PC-3 (cell line): ENCODE measurements around the gene N4BP2L2. TPM values are rescaled to one million over a fixed set of nuclear protein-coding genes. Genes with fewer than 3 reads are reported as not detected.

Experiments
- ATAC-seq: fragments of 200-7000 bp; cut with Tn5 transposase; 2 replicates; pipeline ENCODE4 v1.9.1; 2020; ENCODE audit warnings: mild to moderate bottlenecking, moderate library complexity
- Bru-seq: library from RNA; stranded (reverse); fragments of 400-500 nt; gene quantifications from one replicate; lab custom pipeline; 2021; lab: Mats Ljungman, UMichigan
- BruChase-seq, 2 experiments: library from RNA; stranded (reverse); fragments of 400-500 nt; gene quantifications; one replicate each; lab custom pipeline; 2021; lab: Mats Ljungman, UMichigan
- BruUV-seq: library from RNA; stranded (reverse); fragments of 400-500 nt; replicated peaks from 2 replicates; lab custom pipeline; 2021; lab: Mats Ljungman, UMichigan
- CTCF ChIA-PET: fragments of 300-600 bp; sonication (Branson Sonifier 250); formaldehyde crosslinking; loops from one replicate; lab custom pipeline; 2022; ENCODE audit warnings: antibody characterized with exemption; lab: Charles Lee
- POLR2A ChIA-PET: fragments of 300-600 bp; sonication (Branson Sonifier 250); formaldehyde crosslinking; loops from one replicate; lab custom pipeline; 2022; ENCODE audit warnings: antibody characterized with exemption; ENCODE audit not compliant: unreplicated experiment; lab: Charles Lee
- DNase-seq: peaks from one replicate; pipeline ENCODE4 v3.0.0-alpha.2; 2015
- H2AFZ ChIP-seq: fragments of 300-600 bp; sonication (generic); 2 replicates; pipeline ENCODE4 v1.6.0; 2016; ENCODE audit warnings: antibody characterized with exemption, low read length
- H3F3A ChIP-seq: fragments of 300-600 bp; sonication (generic); one replicate; pipeline ENCODE4 v1.6.0; 2017; ENCODE audit warnings: antibody characterized with exemption, low read length, control low read depth, mild to moderate bottlenecking; ENCODE audit not compliant: unreplicated experiment
- H3K27ac ChIP-seq: fragments of 300-600 bp; sonication (generic); 2 replicates; pipeline ENCODE4 v1.5.1; 2016; ENCODE audit warnings: mild to moderate bottlenecking, low read length
- H3K27me3 ChIP-seq: fragments of 300-600 bp; sonication (generic); 2 replicates; pipeline ENCODE4 v1.6.1; 2016; ENCODE audit warnings: low read length, mixed read lengths
- H3K36me3 ChIP-seq: fragments of 300-600 bp; sonication (generic); 2 replicates; pipeline ENCODE4 v1.6.1; 2016; ENCODE audit warnings: low read depth, mixed run types, low read length, mixed read lengths
- H3K4me1 ChIP-seq: fragments of 300-600 bp; sonication (generic); 2 replicates; pipeline ENCODE4 v1.5.1; 2016; ENCODE audit warnings: low read length; ENCODE audit not compliant: insufficient read depth
- H3K4me2 ChIP-seq: fragments of 300-600 bp; sonication (generic); 2 replicates; pipeline ENCODE4 v1.6.0; 2016; ENCODE audit warnings: low read length
- H3K4me3 ChIP-seq: fragments of 300-600 bp; sonication (generic); 2 replicates; pipeline ENCODE4 v1.5.1; 2016; ENCODE audit warnings: mild to moderate bottlenecking, low read length, mixed read lengths
- H3K79me2 ChIP-seq: fragments of 300-600 bp; sonication (generic); 2 replicates; pipeline ENCODE4 v1.6.1; 2017; ENCODE audit warnings: low read length, mixed read lengths
- H3K9ac ChIP-seq: fragments of 300-600 bp; sonication (generic); 2 replicates; pipeline ENCODE4 v1.6.0; 2016; ENCODE audit warnings: mild to moderate bottlenecking, low read length
- H3K9me2 ChIP-seq: fragments of 300-600 bp; sonication (generic); replicated peaks from 2 replicates; pipeline ENCODE4 v1.6.1; 2016; ENCODE audit warnings: mixed run types, low read length, mixed read lengths
- H3K9me3 ChIP-seq: fragments of 300-600 bp; sonication (generic); 2 replicates; pipeline ENCODE4 v1.6.1; 2016; ENCODE audit warnings: low read length, mixed read lengths
- H4K20me1 ChIP-seq: fragments of 300-600 bp; sonication (generic); 2 replicates; pipeline ENCODE4 v1.6.1; 2016; ENCODE audit warnings: low read length, mixed read lengths
- CTCF ChIP-seq: fragments of 300-600 bp; sonication (generic); conservative IDR thresholded peaks from 2 replicates; pipeline ENCODE4 v1.5.1; 2017; ENCODE audit warnings: antibody characterized with exemption, low read depth, mild to moderate bottlenecking, low read length
- EZH2 ChIP-seq: fragments of 300-600 bp; sonication (generic); IDR thresholded peaks from one replicate; pipeline ENCODE4 v1.6.1; 2017; ENCODE audit warnings: antibody characterized with exemption, mild to moderate bottlenecking, low read length; ENCODE audit not compliant: unreplicated experiment
- EZH2phosphoT487 ChIP-seq: fragments of 300-600 bp; sonication (generic); IDR thresholded peaks from 2 replicates; pipeline ENCODE4 v1.6.1; 2018; ENCODE audit warnings: mild to moderate bottlenecking, antibody characterized with exemption, low read length, borderline replicate concordance
- intact Hi-C: fragments of 100-400 bp; cut with micrococcal nuclease; formaldehyde crosslinking; loops from 2 replicates; pipeline ENCODE4 v1.9.0; 2023
- long read RNA-seq: library from polyadenylated mRNA; unstranded; transcript quantifications from one replicate; pipeline ENCODE4 v2.0.0, GENCODE V29; 2021; ENCODE audit not compliant: unreplicated experiment
- total RNA-seq: library from RNA; depleted of rRNA; stranded (reverse); fragments of >200 nt; gene quantifications from 2 replicates; pipeline ENCODE4 v1.2.3, GENCODE V29; 2014; rRNA removed

N4BP2L2 gene
- 31.7 and 51.4 TPM in 2 replicates for total RNA-seq
- percentile 84 among the genes with signal in this experiment for Bru-seq, nascent RNA
- percentile 87 among the genes with signal in this experiment for BruChase-seq, experiment 1, labeled RNA remaining after a 6-hour chase
- BruChase-seq, experiment 2, labeled RNA remaining after a 2-hour chase: percentile 94 among the genes with signal in this experiment
- long read RNA-seq, full-length matches to known transcripts: 35 of 145 reads
- long read RNA-seq, partial matches to known transcripts: 46 of 145 reads
- long read RNA-seq, other reads (novel, unspliced or antisense): 64 of 145 reads

DNA sequence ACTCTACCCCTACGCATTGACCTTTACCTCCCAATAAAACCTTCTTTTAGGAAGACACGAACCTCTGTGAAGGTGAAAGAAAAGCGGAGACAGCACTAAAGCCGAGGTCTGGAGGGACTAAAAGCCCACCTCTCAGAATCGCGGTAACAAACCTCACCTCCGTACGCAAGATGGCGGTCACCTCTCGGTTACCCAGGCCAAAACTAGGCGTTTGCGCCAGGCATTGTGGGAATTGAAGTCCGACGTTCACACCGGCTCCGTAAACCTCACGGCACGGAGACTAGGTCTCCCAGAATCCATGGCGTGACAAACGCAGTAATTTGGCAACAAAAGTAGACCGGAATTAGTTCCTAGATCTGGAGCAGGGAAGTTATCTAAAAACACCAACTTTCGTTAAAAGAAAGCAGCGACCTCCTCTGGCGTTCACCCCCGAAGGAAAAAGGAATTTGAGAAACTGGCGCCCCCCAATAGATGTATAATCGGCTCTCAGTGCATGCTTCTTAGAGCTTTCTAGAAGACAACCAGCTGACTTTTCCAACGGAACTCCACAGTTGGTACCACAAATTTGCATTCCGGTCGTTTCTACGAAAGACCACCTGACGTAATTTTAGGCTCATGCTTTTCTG is at the start of gene N4BP2L2:
Gene N4BP2L2, minus strand, starts transcription at position 175 of the 626 bp plus-strand sequence. CDS start 1,768 bp downstream, outside the sequence.
- peak within 1 kb of the TSS; percentile 88 for H3K9ac ChIP-seq
- ATAC-seq: peak; percentile 99
- CTCF ChIA-PET: interaction anchor here (0.7 kb wide), 1 partner anchor 342 kb away, joined by 8 read pairs; no protein-coding TSS in a partner anchor
- H3K9me2 ChIP-seq: no peaks in the 10 kb centered on the region
- no peaks in the 10 kb centered on the region for H3K27me3 ChIP-seq
- peak; percentile 95 for DNase-seq
- intact Hi-C loops: loop anchor here (5.0 kb wide), 2 partner anchors 104 to 221 kb away; partner anchors contain the start of genes BRCA2 and ZAR1L
- BruUV-seq: no TSS peak
- TF ChIP-seq CTCF (peak; percentile 45; the same call in 1 of the 2 replicates), EZH2 (no peak), EZH2phosphoT487 (no peak)
- peak within 1 kb of the TSS; percentile 91 for H3K4me2 ChIP-seq
- no peaks in the 10 kb centered on the region for H4K20me1 ChIP-seq
- peak within 1 kb of the TSS; percentile 96 for H2AFZ ChIP-seq
- POLR2A ChIA-PET: no interaction called here
- peaks cover 20% of the 10 kb centered on the region; the same call in 1 of the 2 replicates for H3K4me1 ChIP-seq
- peak within 1 kb of the TSS; percentile 85 for H3K4me3 ChIP-seq
- H3F3A ChIP-seq: no peaks in the 10 kb centered on the region
- H3K79me2 ChIP-seq: peaks cover 48% of the 10 kb centered on the region
- H3K9me3 ChIP-seq: no peaks in the 10 kb centered on the region
- H3K27ac ChIP-seq: peak within 1 kb of the TSS; percentile 65
- peaks cover 24% of the 10 kb centered on the region for H3K36me3 ChIP-seq

DNA sequence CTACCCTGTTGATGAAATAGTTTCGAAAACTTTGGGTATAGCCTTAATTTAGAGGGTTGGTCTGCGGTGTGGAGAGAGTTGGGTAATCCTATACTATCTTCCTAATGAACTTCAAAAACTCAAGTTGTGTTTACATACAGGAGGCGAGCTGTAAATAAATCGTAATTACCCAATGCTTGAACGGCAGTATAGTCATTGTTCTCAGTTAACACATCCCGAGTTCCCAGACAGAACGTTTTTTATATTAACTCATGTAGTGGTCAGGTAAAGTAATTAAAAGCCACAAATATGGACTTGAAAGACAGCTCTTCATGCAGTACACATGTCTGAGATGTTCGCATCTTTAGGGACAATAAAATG is 49.2 kb upstream of the N4BP2L2 start:
- Histone ChIP-seq H3K79me2 (peaks cover 57% of the 10 kb centered on the region), H3F3A (no peaks in the 10 kb centered on the region), H3K36me3 (no peaks in the 10 kb centered on the region), H4K20me1 (peaks cover 32% of the 10 kb centered on the region), H3K9me3 (no peaks in the 10 kb centered on the region), H2AFZ (peak overlapping the region; percentile 74), H3K9me2 (no peaks in the 10 kb centered on the region), H3K4me3 (peak overlapping the region; percentile 96), H3K27me3 (no peaks in the 10 kb centered on the region), H3K27ac (peak overlapping the region; percentile 62), H3K4me1 (peaks cover 23% of the 10 kb centered on the region), H3K4me2 (peak overlapping the region; percentile 86), H3K9ac (peak overlapping the region; percentile 78)
- POLR2A ChIA-PET: interaction anchor here (0.6 to 0.7 kb wide), 2 partner anchors 48 to 238 kb away, joined by 3 to 8 read pairs; no protein-coding TSS in a partner anchor
- DNase-seq: peak; percentile 21
- TSS peak; percentile 64 for BruUV-seq
- ATAC-seq: no peak; the same call in 1 of the 2 replicates
- TF ChIP-seq CTCF (no peak), EZH2phosphoT487 (no peak), EZH2 (no peak)
- intact Hi-C loops: loop anchor here (10.0 kb wide), 3 partner anchors 327 to 1137 kb away; partner anchors contain the start of gene STARD13
- CTCF ChIA-PET: interaction anchor here (0.6 to 2.4 kb wide), 3 partner anchors 52 to 955 kb away, joined by 3 to 12 read pairs (median 4); no protein-coding TSS in a partner anchor
